ENCODE measurements around the gene PTPRE.

DNA sequence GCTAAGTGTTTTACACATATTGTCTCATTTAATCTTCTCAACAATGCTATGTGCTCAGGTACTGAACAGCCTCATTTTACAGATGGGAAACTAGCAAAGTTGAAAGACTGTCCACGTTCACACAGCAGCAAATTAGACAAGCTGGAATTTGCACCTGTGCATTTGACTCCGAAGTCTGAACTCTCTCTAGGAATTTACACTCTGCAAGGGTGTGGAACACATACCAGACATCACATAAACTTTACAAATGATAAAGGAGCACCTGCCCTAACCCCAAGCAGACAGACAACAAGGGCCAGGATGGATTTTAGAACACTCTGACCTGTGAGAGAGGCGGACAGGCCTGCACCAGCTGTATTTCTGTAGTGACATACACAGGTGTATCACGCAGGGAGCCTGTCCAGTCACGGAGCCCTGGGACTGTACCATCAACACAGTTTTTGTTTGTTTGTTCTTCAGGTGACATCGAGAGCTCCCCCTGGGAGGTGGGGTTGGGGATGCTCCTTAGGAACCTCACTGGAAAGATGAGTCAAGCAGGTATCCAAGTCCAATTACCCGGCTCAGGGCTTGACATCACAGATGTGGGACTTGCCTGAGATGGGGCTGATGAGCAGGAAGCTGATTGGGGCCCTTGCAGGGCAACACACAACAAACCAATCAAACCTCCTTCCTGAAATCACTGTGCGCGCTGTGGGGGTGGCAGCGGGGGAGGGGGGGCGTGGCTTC, 188.3 kb downstream of the PTPRE start:
- TF ChIP-seq POLR2A (IDR thresholded peaks at IDR 0.05): no peak
- TF ChIP-seq, protein P1, sequence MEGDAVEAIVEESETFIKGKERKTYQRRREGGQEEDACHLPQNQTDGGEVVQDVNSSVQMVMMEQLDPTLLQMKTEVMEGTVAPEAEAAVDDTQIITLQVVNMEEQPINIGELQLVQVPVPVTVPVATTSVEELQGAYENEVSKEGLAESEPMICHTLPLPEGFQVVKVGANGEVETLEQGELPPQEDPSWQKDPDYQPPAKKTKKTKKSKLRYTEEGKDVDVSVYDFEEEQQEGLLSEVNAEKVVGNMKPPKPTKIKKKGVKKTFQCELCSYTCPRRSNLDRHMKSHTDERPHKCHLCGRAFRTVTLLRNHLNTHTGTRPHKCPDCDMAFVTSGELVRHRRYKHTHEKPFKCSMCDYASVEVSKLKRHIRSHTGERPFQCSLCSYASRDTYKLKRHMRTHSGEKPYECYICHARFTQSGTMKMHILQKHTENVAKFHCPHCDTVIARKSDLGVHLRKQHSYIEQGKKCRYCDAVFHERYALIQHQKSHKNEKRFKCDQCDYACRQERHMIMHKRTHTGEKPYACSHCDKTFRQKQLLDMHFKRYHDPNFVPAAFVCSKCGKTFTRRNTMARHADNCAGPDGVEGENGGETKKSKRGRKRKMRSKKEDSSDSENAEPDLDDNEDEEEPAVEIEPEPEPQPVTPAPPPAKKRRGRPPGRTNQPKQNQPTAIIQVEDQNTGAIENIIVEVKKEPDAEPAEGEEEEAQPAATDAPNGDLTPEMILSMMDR (IDR thresholded peaks at IDR 0.05): no peak
- TF ChIP-seq EP300 (IDR thresholded peaks at IDR 0.05): no peak
- TF ChIP-seq POLR2AphosphoS5 (IDR thresholded peaks at IDR 0.05): no peak
